Breast epithelium (tissue), 3 donors: ENCODE measurements around the gene ZBTB45.

Source experiments
- POLR2A ChIP-seq: fragments of 450-650 bp; IDR thresholded peaks from one replicate; pipeline ENCODE4 v1.6.1; 2016; ENCODE audit warnings: antibody characterized with exemption, mild to moderate bottlenecking, moderate library complexity
- POLR2AphosphoS5 ChIP-seq, 3 donors: sonication (generic); formaldehyde crosslinking; IDR thresholded peaks; one replicate each; pipeline ENCODE4 v1.6.1; 2017; ENCODE audit warnings: antibody characterized with exemption in 3 of 3
- TF ChIP-seq, protein P1 (sequence below), 3 donors: fragments of 450-650 bp; IDR thresholded peaks; one replicate each; pipeline ENCODE4 v1.5.1; 2016 to 2017; ENCODE audit warnings: antibody characterized with exemption in 3 of 3, mild to moderate bottlenecking in 3 of 3, moderate library complexity in 3 of 3

DNA sequence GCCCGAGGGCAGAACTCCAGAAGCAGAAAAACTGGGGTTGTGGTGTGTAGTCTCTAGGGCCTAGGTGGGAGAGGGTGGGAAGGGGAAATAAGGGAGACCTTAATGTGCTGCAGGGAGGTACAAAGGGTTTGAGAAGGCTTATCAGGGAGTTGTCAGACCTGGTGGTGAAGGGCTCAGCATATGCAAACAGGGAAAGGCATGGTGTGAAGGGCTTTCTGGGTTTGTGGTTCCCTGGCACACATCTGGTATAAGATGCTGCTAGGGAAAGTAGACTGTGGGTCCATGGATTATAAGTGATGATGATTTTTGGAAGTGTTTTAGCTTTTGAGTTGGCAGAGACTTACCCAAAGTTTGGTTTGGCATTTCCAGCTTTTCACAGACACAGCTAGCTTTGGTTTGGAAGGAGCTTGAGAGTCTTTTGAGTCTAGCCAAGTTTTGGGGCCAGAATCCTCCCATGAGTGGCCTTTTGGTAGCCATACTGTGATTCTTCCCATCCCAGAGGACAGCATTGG is 26.5 kb upstream of the ZBTB45 start:
- TF ChIP-seq, protein P1, sequence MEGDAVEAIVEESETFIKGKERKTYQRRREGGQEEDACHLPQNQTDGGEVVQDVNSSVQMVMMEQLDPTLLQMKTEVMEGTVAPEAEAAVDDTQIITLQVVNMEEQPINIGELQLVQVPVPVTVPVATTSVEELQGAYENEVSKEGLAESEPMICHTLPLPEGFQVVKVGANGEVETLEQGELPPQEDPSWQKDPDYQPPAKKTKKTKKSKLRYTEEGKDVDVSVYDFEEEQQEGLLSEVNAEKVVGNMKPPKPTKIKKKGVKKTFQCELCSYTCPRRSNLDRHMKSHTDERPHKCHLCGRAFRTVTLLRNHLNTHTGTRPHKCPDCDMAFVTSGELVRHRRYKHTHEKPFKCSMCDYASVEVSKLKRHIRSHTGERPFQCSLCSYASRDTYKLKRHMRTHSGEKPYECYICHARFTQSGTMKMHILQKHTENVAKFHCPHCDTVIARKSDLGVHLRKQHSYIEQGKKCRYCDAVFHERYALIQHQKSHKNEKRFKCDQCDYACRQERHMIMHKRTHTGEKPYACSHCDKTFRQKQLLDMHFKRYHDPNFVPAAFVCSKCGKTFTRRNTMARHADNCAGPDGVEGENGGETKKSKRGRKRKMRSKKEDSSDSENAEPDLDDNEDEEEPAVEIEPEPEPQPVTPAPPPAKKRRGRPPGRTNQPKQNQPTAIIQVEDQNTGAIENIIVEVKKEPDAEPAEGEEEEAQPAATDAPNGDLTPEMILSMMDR (IDR thresholded peaks at IDR 0.05), result no peak
- TF ChIP-seq POLR2AphosphoS5 (IDR thresholded peaks at IDR 0.05), result no peak
- TF ChIP-seq POLR2A, result no peak
